Ishikawa (cell line): ENCODE results near the gene C22orf31.

Experiments used
- CEBPB ChIP-seq: IDR thresholded peaks from 2 replicates; pipeline ENCODE4 v1.6.1; 2012
- CREB1 ChIP-seq: IDR thresholded peaks from 2 replicates; pipeline ENCODE4 v1.6.1; 2012; ENCODE audit warnings: low read depth
- EP300 ChIP-seq: IDR thresholded peaks from 2 replicates; pipeline ENCODE4 v1.6.1; 2012; ENCODE audit warnings: borderline replicate concordance
- FOXM1 ChIP-seq: IDR thresholded peaks from 2 replicates; pipeline ENCODE4 v1.6.1; 2012; ENCODE audit warnings: low read depth, borderline replicate concordance
- MAX ChIP-seq: IDR thresholded peaks from 2 replicates; pipeline ENCODE4 v1.6.1; 2012
- NFIC ChIP-seq: IDR thresholded peaks from 2 replicates; pipeline ENCODE4 v1.6.1; 2012
- RAD21 ChIP-seq: IDR thresholded peaks from 2 replicates; pipeline ENCODE4 v1.6.1; 2012; ENCODE audit warnings: low read depth
- TAF1 ChIP-seq: IDR thresholded peaks from 2 replicates; pipeline ENCODE4 v1.6.1; 2012; ENCODE audit warnings: low read depth, mild to moderate bottlenecking
- TCF12 ChIP-seq: IDR thresholded peaks from 2 replicates; pipeline ENCODE4 v1.6.1; 2012; ENCODE audit warnings: low read depth
- TEAD4 ChIP-seq: IDR thresholded peaks from 2 replicates; pipeline ENCODE4 v1.6.1; 2012
- YY1 ChIP-seq: IDR thresholded peaks from 2 replicates; pipeline ENCODE4 v1.6.1; 2012; ENCODE audit warnings: low read depth
- ZBTB7A ChIP-seq: IDR thresholded peaks from 2 replicates; pipeline ENCODE4 v1.6.1; 2012; ENCODE audit warnings: low read depth
- TF ChIP-seq, protein P1 (sequence below): IDR thresholded peaks from 2 replicates; pipeline ENCODE4 v1.6.1; 2012; ENCODE audit warnings: low read depth, mild to moderate bottlenecking
- TF ChIP-seq, protein P2 (sequence below): IDR thresholded peaks from 2 replicates; pipeline ENCODE4 v1.6.1; 2012

DNA sequence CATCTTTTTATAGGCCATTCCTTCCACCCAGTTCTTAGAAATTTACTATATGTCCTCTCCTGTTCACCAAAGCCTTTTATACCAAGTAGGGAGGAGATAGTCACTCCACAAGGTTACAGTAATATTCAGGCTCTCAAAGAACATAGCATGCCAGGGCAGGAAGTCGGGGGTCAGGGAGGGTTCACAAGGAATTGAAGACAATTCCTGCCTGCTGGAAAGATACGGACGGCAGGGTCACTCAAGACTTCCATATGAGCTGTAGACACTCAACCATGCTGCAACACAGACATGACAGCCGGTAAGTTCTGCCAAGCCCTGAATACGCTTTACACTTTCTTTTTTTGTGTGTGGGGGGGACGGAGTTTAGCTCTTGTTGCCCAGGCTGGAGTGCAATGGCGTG is 700 bp downstream of the C22orf31 start:
- TF ChIP-seq TAF1 (no peak), CEBPB (no peak), EP300 (no peak), RAD21 (no peak), YY1 (no peak), FOXM1 (no peak), NFIC (no peak), TCF12 (no peak), CREB1 (no peak), MAX (no peak), ZBTB7A (no peak), TEAD4 (no peak)
- TF ChIP-seq, protein P1, sequence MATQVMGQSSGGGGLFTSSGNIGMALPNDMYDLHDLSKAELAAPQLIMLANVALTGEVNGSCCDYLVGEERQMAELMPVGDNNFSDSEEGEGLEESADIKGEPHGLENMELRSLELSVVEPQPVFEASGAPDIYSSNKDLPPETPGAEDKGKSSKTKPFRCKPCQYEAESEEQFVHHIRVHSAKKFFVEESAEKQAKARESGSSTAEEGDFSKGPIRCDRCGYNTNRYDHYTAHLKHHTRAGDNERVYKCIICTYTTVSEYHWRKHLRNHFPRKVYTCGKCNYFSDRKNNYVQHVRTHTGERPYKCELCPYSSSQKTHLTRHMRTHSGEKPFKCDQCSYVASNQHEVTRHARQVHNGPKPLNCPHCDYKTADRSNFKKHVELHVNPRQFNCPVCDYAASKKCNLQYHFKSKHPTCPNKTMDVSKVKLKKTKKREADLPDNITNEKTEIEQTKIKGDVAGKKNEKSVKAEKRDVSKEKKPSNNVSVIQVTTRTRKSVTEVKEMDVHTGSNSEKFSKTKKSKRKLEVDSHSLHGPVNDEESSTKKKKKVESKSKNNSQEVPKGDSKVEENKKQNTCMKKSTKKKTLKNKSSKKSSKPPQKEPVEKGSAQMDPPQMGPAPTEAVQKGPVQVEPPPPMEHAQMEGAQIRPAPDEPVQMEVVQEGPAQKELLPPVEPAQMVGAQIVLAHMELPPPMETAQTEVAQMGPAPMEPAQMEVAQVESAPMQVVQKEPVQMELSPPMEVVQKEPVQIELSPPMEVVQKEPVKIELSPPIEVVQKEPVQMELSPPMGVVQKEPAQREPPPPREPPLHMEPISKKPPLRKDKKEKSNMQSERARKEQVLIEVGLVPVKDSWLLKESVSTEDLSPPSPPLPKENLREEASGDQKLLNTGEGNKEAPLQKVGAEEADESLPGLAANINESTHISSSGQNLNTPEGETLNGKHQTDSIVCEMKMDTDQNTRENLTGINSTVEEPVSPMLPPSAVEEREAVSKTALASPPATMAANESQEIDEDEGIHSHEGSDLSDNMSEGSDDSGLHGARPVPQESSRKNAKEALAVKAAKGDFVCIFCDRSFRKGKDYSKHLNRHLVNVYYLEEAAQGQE = no peak
- TF ChIP-seq, protein P2, sequence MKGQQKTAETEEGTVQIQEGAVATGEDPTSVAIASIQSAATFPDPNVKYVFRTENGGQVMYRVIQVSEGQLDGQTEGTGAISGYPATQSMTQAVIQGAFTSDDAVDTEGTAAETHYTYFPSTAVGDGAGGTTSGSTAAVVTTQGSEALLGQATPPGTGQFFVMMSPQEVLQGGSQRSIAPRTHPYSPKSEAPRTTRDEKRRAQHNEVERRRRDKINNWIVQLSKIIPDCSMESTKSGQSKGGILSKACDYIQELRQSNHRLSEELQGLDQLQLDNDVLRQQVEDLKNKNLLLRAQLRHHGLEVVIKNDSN = no peak
